Stimulated activated CD4-positive, alpha-beta T cell treated with anti-CD3 and anti-CD28 coated beads, Interleukin-2, amount 100 ng/mL, for 24 hours (primary cell): ENCODE data around the gene CCNG2.
"Not testable (repeated sequence)": the region's sequence is repeated elsewhere in the genome, so short reads cannot be mapped to it uniquely, and the experiment has no call there.

Source experiments
- DNase-seq, 2 donors: peaks; one replicate each; pipeline ENCODE4 v3.0.0-alpha.2; 2020

Gene CCNG2

GRCh38 chr4:77156912-77157858, at the start of gene CCNG2:
CCNG2 (plus strand) TSS chr4:77157207; CDS start chr4:77158533, 1,326 bp downstream.
- peak; percentile 76 to 83 for DNase-seq

GRCh38 chr4:77110730-77111129, 46.3 kb upstream of the CCNG2 start:
- DNase-seq: no peak

- no peak for DNase-seq
These were observed 43.9 kb upstream of the CCNG2 start for GRCh38 chr4:77113069-77113468.

- DNase-seq: no peak
These were observed 39.3 kb upstream of the CCNG2 start for GRCh38 chr4:77117721-77118120.

DNA sequence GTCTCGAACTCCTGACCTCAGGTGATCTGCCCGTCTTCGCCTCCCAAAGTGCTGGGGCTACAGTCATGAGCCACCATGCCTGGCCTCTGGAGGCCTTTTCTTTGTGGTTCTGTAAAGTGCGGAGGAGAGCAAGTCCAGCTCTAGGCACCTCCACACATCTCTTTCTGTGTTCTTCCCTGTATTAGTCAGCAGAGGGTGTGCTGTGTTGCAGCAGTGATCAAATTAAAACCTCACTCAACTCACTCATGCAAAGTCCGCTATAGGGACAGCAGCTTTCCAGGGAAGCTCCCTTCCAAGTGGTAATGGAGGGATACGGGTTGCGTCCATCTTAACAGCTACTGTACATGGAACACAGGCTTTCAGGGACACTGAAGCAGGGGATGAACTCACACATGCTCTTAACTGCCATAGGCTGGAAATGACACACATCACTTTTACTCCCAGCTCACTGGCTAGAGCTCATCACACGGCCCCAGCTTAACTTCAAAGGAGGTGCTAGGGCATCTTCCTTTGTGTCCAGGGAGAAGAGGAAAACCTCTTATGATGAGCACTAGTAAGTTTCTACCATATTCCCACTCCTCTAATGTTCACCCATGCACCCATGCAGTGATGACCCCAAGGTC, 36.0 kb upstream of the CCNG2 start:
- DNase-seq: no peak

GRCh38 chr4:77121736-77122240, 35.2 kb upstream of the CCNG2 start:
- no peak for DNase-seq

DNA sequence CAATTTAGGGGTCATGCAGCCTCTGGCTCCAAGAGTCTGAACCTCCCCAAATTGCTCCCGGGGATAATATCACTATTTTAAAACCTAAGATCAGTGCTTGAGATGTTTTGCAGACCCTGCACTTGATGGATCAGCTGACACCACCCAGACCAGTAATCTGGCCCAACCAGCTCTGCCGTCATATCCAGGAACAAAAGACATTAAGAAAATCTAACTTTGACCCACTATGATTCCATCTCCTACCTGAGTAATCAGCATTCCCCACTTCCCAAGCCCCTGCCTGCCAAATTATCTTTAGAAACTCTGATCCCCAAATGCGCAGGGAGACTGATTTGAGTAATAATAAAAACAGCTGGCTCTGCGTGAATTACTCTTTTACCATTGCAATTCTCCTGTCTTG, 34.4 kb upstream of the CCNG2 start:
- DNase-seq: no peak

DNA sequence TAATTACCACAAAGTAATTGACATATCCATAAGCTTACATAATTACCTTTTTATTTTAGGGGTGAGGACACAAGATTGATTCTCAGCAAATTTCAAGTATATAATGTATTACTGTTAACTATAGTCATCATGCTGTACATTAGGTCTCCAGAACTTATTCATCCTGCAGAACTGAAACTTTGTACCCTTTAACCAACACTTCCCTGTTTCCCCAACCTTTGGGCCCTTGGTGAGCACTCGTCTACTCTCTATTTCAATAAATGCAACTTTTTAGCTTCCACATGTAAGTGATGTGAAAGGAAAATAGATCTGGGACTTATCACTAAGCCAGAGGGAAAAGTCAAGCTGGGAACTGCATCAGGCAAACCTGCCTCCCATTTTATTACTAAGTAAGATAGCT, 33.6 kb upstream of the CCNG2 start:
- no peak for DNase-seq

- DNase-seq: no peak
These were observed 32.4 kb upstream of the CCNG2 start for GRCh38 chr4:77124576-77124975.

- DNase-seq: no peak
These were observed 31.0 kb upstream of the CCNG2 start for GRCh38 chr4:77125961-77126360.

- no peak for DNase-seq
These were observed 30.2 kb upstream of the CCNG2 start for GRCh38 chr4:77126809-77127208.

- no peak for DNase-seq
These were observed 29.8 kb upstream of the CCNG2 start for GRCh38 chr4:77127215-77127614.

DNA sequence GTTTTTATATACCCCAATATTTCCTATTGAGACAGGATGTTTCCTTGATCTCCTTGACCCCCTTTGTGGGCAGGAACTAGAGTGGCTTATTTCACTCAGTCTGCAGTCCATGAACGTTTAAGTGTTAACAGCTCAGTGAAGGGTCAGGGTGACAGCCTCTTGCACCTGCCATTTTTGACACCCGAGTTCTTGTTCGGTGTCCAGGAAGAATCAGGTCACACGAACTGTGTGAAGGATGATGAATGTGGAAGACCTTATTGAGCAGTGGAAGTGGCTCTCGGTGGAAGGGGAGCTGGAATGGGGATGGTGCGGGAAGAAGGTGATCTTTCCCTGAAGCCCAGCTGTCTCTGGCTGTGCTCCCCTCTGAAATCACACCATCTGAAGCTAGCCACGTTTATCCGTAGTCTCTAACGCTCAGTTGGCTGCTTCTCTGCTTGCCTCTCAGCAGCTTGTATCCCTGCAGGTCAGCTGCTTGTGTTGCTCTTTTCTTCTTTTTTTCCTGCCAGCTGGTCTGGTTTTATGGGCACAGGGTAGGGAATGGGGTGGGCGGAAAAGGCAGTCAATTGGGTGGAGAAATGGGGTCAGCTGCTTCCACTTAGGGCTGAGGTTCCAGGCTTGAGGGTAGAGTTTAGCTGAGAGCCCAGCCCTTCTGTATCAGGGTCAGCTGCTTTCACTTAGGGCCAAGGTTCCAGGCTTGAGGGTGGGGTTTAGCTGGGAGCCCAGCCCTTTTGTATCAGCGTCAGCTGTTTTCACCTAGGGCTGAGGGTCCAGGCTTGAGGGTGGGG, 29.0 kb upstream of the CCNG2 start:
- DNase-seq: no peak

GRCh38 chr4:77132652-77133312, 24.2 kb upstream of the CCNG2 start:
- no peak for DNase-seq

DNA sequence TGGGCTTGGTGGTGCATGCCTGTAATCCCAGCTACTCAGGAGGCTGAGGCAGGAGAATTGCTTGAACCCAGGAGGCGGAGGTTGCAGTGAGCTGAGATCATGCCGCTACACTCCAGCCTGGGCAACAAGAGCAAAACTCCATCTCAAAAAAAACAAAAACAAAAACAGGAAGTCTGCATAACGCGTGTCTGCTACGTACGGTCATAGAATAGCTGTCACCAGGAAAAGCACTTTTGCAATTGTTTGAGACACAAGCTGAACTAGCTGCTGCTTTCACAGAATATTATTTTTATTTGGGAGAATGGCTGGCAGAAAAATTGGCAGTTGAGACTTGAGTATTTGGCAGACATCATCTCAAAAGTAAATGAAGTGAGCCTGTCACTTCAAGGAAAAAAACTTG, 19.6 kb upstream of the CCNG2 start:
- DNase-seq: not testable (repeated sequence)

DNA sequence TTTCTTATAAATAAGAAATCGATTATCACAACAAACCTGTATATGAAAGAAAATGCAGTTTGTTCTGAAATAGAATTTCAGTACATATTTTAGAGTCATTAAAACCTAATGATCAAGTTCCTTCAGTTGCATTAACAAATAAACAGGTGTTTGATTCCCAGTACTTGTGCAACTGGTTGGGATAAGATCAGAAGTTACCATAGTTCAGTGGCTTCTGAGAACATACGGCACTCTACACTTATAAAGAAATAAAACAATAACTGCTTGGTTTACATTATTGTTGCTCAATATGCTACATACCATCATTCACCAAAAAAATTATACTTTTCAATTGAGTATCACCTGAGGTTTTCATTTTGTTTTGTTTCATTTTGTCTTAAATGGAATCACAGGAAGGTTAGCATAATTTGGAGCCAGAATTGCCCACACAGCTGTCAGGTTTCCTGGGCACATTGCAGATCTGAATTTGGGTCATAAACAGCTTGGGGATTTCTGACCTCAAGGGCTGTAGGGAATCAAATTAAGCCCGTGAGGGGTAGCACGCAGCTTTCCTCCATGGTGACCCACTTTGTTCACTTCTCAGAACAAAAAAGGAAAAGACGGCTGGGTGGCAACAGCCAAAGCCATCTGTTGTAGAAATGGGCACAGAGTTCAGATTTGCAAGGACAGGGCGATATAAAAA, 14.9 kb upstream of the CCNG2 start:
- DNase-seq: no peak

DNA sequence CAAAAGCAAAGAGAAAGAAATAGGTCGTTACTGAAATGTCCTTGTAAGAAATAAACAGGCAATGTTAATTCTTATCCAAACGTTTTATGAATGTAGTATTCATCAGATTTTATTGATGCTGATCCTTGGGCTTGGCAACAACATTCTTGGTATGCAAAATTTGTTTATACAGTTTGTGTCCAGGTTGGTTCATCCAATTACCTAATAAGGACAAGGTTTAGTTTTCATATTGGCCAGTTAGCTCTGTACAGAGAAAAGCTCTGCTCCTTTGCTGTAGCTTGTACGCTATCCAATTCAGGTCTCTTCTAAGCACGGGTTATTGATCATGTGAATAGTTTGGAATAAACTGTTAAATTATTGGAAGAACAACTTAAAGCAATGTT, 14.4 kb upstream of the CCNG2 start:
- no peak for DNase-seq

- DNase-seq: no peak
These were observed 13.9 kb upstream of the CCNG2 start for GRCh38 chr4:77143091-77143490.

- no peak for DNase-seq
These were observed 11.2 kb upstream of the CCNG2 start for GRCh38 chr4:77145842-77146185.

- DNase-seq: no peak
These were observed 10.6 kb upstream of the CCNG2 start for GRCh38 chr4:77146186-77147078.
